RWPE2 (cell line): ENCODE data around the gene OCLN.

Experiments used
- ATAC-seq: fragments of 200-7000 bp; cut with Tn5 transposase; 3 replicates; pipeline ENCODE4 v1.9.1; 2021; ENCODE audit warnings: low read depth
- DNase-seq: peaks from one replicate; pipeline ENCODE4 v3.0.0-alpha.2; 2020; ENCODE audit warnings: low spot score
- H3K27ac ChIP-seq: fragments of 450-650 bp; 2 replicates; pipeline ENCODE4 v1.5.1; 2017; ENCODE audit warnings: mild to moderate bottlenecking; ENCODE audit not compliant: poor library complexity, severe bottlenecking
- H3K27me3 ChIP-seq: fragments of 250-450 bp; sonication (Bioruptor Pico); 2 replicates; pipeline ENCODE4 v1.5.1; 2021; ENCODE audit warnings: mild to moderate bottlenecking, moderate library complexity; ENCODE audit not compliant: insufficient read depth, poor library complexity, severe bottlenecking
- H3K36me3 ChIP-seq: fragments of 250-450 bp; sonication (Bioruptor Pico); 2 replicates; pipeline ENCODE4 v1.5.1; 2020; ENCODE audit warnings: low read depth, mild to moderate bottlenecking, moderate library complexity
- H3K4me1 ChIP-seq: fragments of 250-450 bp; sonication (Bioruptor Pico); 2 replicates; pipeline ENCODE4 v1.5.1; 2021; ENCODE audit warnings: mild to moderate bottlenecking, moderate library complexity; ENCODE audit not compliant: insufficient read depth, poor library complexity, severe bottlenecking
- H3K4me3 ChIP-seq: fragments of 250-450 bp; sonication (Bioruptor Pico); 2 replicates; pipeline ENCODE4 v1.5.1; 2021; ENCODE audit warnings: mild to moderate bottlenecking, moderate library complexity; ENCODE audit not compliant: severe bottlenecking
- H3K9me3 ChIP-seq: fragments of 250-450 bp; sonication (Bioruptor Pico); 2 replicates; pipeline ENCODE4 v1.5.1; 2021; ENCODE audit warnings: mild to moderate bottlenecking, moderate library complexity; ENCODE audit not compliant: severe bottlenecking
- CTCF ChIP-seq: fragments of 450-650 bp; IDR thresholded peaks from one replicate; pipeline ENCODE4 v1.5.1; 2017; ENCODE audit warnings: mild to moderate bottlenecking, moderate library complexity; ENCODE audit not compliant: poor library complexity, severe bottlenecking

The OCLN gene

GRCh38 chr5:69519285-69519684 lies 26.7 kb downstream of the OCLN start:
- DNase-seq: no peak
- Histone ChIP-seq H3K36me3 (no peaks in the 10 kb centered on the region), H3K4me1 (peaks cover 38% of the 10 kb centered on the region), H3K4me3 (no peak overlapping the region), H3K27me3 (no peaks in the 10 kb centered on the region), H3K9me3 (no peaks in the 10 kb centered on the region), H3K27ac (no peak overlapping the region)
- ATAC-seq: no peak
- TF ChIP-seq CTCF: no peak

GRCh38 chr5:69522035-69522434 lies 29.4 kb downstream of the OCLN start:
- Histone ChIP-seq H3K4me3 (no peak overlapping the region), H3K36me3 (no peaks in the 10 kb centered on the region), H3K9me3 (no peaks in the 10 kb centered on the region), H3K27me3 (no peaks in the 10 kb centered on the region), H3K27ac (no peak overlapping the region), H3K4me1 (peaks cover 29% of the 10 kb centered on the region)
- DNase-seq (no peak), ATAC-seq (no peak)
- no peak for TF ChIP-seq CTCF

GRCh38 chr5:69525490-69525889 lies 32.9 kb downstream of the OCLN start:
- H3K27ac ChIP-seq: no peak overlapping the region
- no peaks in the 10 kb centered on the region for H3K9me3 ChIP-seq
- H3K27me3 ChIP-seq: no peaks in the 10 kb centered on the region
- H3K4me1 ChIP-seq: peaks cover 24% of the 10 kb centered on the region
- ATAC-seq (no peak), DNase-seq (no peak)
- no peaks in the 10 kb centered on the region for H3K36me3 ChIP-seq
- H3K4me3 ChIP-seq: no peak overlapping the region
- no peak for TF ChIP-seq CTCF

- Histone ChIP-seq H3K9me3 (no peaks in the 10 kb centered on the region), H3K27me3 (no peaks in the 10 kb centered on the region), H3K36me3 (no peaks in the 10 kb centered on the region), H3K4me3 (no peak overlapping the region), H3K4me1 (peaks cover 12% of the 10 kb centered on the region), H3K27ac (no peak overlapping the region)
- ATAC-seq: no peak
- no peak for TF ChIP-seq CTCF
- no peak for DNase-seq
Observed at GRCh38 chr5:69526660-69527059, 34.1 kb downstream of the OCLN start.

- Histone ChIP-seq H3K9me3 (no peaks in the 10 kb centered on the region), H3K27me3 (no peaks in the 10 kb centered on the region), H3K36me3 (no peaks in the 10 kb centered on the region), H3K27ac (no peak overlapping the region), H3K4me3 (no peak overlapping the region), H3K4me1 (peaks cover 12% of the 10 kb centered on the region)
- no peak for ATAC-seq
- TF ChIP-seq CTCF: no peak
- no peak for DNase-seq
Observed at GRCh38 chr5:69527128-69527770, 34.7 kb downstream of the OCLN start.
